Hypothalamus (tissue), 51 donors: ENCODE data around the gene DLG2.
A peak's percentile ranks its signal among the peaks of the same experiment; 100 is the strongest.
"Not testable (repeated sequence)": the region's sequence is repeated elsewhere in the genome, so short reads cannot be mapped to it uniquely, and the experiment has no call there.

ENCODE experiments used
- DNase-seq, 51 donors: peaks; one replicate each; lab custom pipeline; 2025; lab: John Stamatoyannopoulos, UW

Gene DLG2

DNA sequence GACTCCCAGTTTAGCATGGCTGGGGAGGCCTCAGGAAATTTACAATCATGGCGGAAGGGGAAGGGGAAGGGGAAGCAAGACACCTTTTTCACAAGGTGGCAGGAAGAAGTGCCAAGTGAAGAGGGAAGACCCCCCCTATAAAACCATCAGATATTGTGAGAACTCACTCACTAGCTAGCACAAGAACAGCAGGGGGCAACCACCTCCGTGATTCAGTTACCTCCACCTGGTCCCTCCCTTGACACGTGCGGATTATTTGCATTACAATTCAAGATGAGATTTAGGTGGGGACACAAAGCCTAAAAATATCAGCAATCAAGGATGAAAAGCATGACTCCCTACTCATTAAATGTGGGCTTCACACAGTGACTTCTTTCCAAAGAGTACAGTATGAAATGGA lies 2186.0 kb downstream of the DLG2 start:
- no peak for DNase-seq

GRCh38 chr11:83438438-83438837 lies 2188.7 kb downstream of the DLG2 start:
- peak in 1 of 51 donors; percentile 14 for DNase-seq

DNA sequence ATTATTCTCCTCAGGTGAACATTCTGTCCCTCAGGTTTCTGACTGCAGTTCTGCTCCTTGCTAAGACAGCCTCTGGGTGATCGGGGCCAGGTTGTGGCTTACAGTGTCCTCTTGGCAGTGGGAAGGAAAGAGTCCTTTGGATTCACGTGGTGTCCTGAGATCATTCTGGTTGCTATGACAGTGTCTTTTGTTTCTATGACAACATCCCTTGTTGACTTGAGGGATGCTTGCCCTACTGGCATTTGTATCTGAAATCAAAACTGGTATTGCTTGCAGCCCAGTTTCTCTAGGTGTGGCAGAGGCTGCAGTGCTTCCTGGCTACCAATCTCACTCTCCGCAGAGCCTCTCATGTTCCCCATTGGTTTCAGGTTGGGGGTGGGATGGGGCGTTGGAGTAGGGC lies 2189.2 kb downstream of the DLG2 start:
- peak in 11 of 51 donors; percentile 1 to 40 (median 16) for DNase-seq

GRCh38 chr11:83436855-83437254 lies 2190.3 kb downstream of the DLG2 start:
- DNase-seq = no peak

- DNase-seq = not testable (repeated sequence)
These were observed 2192.3 kb downstream of the DLG2 start for GRCh38 chr11:83434812-83435211.

- DNase-seq = no peak
These were observed 2199.2 kb downstream of the DLG2 start for GRCh38 chr11:83427943-83428342.

DNA sequence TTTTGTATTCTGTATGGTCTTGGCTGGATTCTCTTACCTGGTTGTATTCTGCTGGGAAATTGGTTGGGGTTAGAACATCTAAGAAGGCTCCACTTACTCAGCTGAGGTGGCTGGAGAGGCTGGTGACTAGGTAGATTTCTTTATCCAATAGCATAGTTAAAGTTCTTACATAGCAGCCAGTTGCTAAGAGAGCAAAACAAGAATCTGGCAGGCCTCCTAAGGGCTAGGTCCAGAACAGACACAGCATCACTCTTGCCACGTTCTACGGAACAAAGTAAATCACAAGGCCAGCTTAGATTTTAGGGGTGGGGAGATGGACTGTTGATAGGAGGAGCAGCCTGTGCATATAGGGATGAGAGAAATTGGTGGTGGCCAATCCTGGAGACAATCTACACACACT lies 2199.6 kb downstream of the DLG2 start:
- no peak for DNase-seq

DNA sequence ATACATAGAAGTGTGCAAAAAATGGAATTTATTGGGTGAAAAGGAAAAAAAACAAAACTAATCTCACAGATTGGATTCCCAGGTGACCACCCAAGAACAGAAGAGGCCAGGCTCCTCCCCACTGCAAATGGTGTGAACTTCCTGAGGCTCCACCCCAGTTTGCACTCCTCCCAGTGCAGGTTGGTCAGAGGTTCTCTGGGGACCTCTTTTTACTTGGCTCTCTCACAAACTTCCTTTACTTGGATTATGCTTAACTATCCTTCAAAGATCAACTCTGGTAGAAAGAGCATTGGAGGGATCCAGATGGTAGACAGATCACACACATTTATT lies 2202.0 kb downstream of the DLG2 start:
- DNase-seq = no peak

- DNase-seq = no peak
These were observed 2202.6 kb downstream of the DLG2 start for GRCh38 chr11:83424376-83425136.

GRCh38 chr11:83422641-83423040 lies 2204.5 kb downstream of the DLG2 start:
- DNase-seq = not testable (repeated sequence)

DNA sequence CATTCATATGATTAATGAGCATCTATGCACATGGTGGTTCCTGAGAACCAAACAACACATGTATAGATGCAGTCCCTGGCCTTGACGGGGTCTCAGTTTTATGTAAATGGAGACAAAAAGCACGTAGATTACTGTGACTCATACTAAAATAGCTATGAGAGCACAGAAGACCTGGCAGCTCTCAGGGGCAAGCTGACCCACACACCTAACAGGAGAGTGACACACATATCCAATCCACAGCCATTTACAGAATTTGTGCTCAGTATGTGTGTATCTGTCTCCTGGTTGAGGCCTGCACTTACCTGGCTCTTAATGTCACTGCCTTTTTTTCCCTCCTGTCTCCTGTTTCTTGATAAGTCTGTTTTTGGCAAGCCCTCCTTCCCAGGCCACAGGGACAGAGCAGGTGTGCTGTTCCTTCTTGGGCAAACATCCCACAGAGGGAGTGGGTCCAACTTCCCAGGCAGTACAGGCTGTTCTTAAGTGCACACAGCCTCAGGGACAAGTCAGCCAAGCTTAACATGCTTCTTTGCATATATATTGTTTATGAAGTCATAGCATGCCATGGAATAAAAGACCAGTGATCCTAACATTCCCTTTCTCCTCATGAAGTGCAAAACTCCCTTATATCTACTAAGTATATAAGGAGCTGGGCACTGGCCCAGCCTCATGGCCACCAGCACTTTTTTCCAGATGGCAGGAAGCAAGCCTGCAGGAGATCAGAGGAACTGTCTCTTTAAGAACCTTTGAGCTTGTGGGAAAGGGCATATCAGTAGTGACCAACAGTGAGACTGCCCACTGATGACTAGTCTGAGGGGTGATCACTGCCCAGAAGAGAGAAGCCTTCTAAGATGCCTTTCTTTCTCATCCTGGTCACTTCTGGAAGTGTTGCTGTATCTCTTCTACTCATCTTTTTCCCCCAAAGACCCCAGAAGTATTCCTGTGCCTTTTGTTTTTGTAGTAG lies 2216.3 kb downstream of the DLG2 start:
- DNase-seq = no peak

DNA sequence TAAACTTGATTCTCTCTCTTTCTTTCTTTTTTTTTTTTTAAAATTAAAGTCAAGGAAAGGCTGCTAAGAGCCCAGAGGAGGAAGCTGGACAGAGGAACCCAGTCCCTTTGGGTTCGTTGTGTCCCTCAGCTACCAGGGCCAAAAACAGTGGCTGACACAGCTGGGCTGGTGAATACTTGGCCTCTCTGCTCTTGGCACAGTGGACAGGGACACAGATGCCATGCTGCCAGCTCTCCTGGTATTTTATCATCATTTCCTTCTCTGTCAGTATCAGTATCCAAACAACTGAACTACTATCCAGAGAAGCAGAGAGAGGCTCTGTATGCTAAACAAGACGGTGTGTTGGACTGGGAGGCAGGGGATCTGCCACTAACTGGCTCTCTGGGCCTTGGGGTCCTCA lies 2217.3 kb downstream of the DLG2 start:
- DNase-seq = peak in 10 of 51 donors; percentile 1 to 32 (median 7)

DNA sequence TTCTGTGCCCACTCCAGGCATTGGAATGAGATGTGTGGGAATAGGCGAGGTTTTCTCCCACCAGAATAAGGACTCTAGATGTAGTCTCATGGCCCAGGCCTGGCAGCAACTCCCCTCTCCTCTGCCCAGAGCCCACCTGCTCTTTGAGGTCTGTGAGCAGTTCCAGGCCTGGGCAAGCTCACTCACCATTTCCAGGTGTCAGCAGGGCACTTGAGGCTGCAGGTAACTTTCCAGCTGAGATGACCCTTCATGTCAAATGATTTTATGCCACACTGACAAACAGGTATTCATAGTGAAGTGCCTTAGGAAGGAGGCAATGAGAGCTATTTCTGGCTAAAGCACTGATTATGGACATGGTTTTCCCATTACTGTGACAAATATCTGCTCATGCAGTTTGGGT lies 2217.7 kb downstream of the DLG2 start:
- no peak for DNase-seq

- no peak for DNase-seq
These were observed 2218.2 kb downstream of the DLG2 start for GRCh38 chr11:83408946-83409345.
